ENCODE measurements around the gene ALG3. TPM values are rescaled to one million over a fixed set of nuclear protein-coding genes. Genes with fewer than 3 reads are reported as not detected.

The ALG3 gene
- total and polyA plus RNA-seq, 2 donors (not counting 3 experiments of a cell fraction or from before 2014, with no cell fraction given): 42.9 to 99.9 TPM

GRCh38 chr3:184242297-184242685 lies 6.5 kb downstream of the ALG3 start:
- POLR2A ChIA-PET: no interaction called here
- TSS peak; percentile 9 for BruUV-seq (replicated peaks)
- Histone ChIP-seq H3K4me2 (ENCODE audit: insufficient read depth, low read length) (no peak overlapping the region), H3K9me1 (replicated peaks; ENCODE audit: control insufficient read depth, extremely low read depth, insufficient read depth, low read length) (no peaks in the 10 kb centered on the region), H2AFZ (ENCODE audit: low read depth, low read length) (no peak overlapping the region), H3K9me3 (replicated peaks; ENCODE audit: control insufficient read depth, insufficient read depth, low read length) (no peaks in the 10 kb centered on the region), H3K27me3 (ENCODE audit: control insufficient read depth in 2 of 2, insufficient read depth in 2 of 2, low read length in 2 of 2) (no peaks in the 10 kb centered on the region), H3K4me1 (ENCODE audit: control insufficient read depth, extremely low read depth, insufficient read depth, low read length) (no peaks in the 10 kb centered on the region), H3K9ac (replicated peaks; ENCODE audit: extremely low read depth, insufficient read depth, low read length) (no peak overlapping the region), H3K4me3 (replicated peaks in 1 of 3; ENCODE audit: insufficient read depth in 1 of 3, low read depth in 1 of 3, low read length in 3 of 3) (no peak overlapping the region), H3K79me2 (ENCODE audit: control insufficient read depth, insufficient read depth, low read length) (no peaks in the 10 kb centered on the region), H3K27ac (ENCODE audit: insufficient read depth, low read depth, low read length) (no peak overlapping the region), H4K20me1 (replicated peaks; ENCODE audit: control insufficient read depth, extremely low read depth, insufficient read depth, low read length) (no peaks in the 10 kb centered on the region), H3K36me3 (ENCODE audit: control insufficient read depth in 2 of 2, extremely low read depth in 1 of 2, insufficient read depth in 2 of 2, low read length in 2 of 2) (peaks cover 0 to 21% of the 10 kb centered on the region in 2 experiments)
- no peak for DNase-seq (ENCODE audit: low read depth, low spot score)
- no peak for FAIRE-seq
- TF ChIP-seq GATA2 (IDR thresholded peaks at IDR 0.05; ENCODE audit: insufficient read depth, insufficient read length, low read depth, low read length): no peak
- no peak for TF ChIP-seq MAX (IDR thresholded peaks at IDR 0.05; ENCODE audit: insufficient read depth, insufficient read length)
- no peak for TF ChIP-seq POLR2AphosphoS5 (IDR thresholded peaks at IDR 0.05; ENCODE audit: insufficient read depth, low read depth, low read length)
- TF ChIP-seq FOS (IDR thresholded peaks at IDR 0.05; ENCODE audit: borderline replicate concordance, insufficient read depth, low read length): no peak
- TF ChIP-seq EZH2 (IDR thresholded peaks at IDR 0.05; ENCODE audit: borderline replicate concordance, low read depth, low read length, severe bottlenecking): no peak
- no peak for TF ChIP-seq JUN (IDR thresholded peaks at IDR 0.05; ENCODE audit: borderline replicate concordance, insufficient read depth, insufficient read length, low read depth)
- no peak for TF ChIP-seq MYC (IDR thresholded peaks at IDR 0.05; ENCODE audit: low read depth, low read length)
- no peak for TF ChIP-seq POLR2A (IDR thresholded peaks at IDR 0.05; ENCODE audit: low read depth, low read length)
- no peak for TF ChIP-seq CTCF (IDR thresholded peaks at IDR 0.05; ENCODE audit: extremely low read depth in 1 of 2, insufficient read depth in 1 of 2, low read depth in 1 of 2, low read length in 2 of 2)
- intact Hi-C loops (cut with micrococcal nuclease) (loop anchor here (5.0 kb wide), 1 partner anchor 225 kb away; the partner anchor contains the start of gene ABCC5), dilution Hi-C loops (cut with MboI; ENCODE audit: extremely low pct_ligation_motif_present, low sequenced_read_pairs) (no loop called here)
- CTCF ChIA-PET: interaction anchor here (0.9 to 8.1 kb wide), 13 partner anchors 9 to 349 kb away, joined by 3 to 98 read pairs (median 6); partner anchors contain the start of genes ABCF3, AP2M1, CAMK2N2 and EIF2B5

Measured in endothelial cell of umbilical vein (primary cell).